Sciatic nerve (tissue), 2 donors: ENCODE results near the gene TTC33. TPM values are rescaled to one million over a fixed set of nuclear protein-coding genes. Genes with fewer than 3 reads are reported as not detected.
"Not testable (repeated sequence)": the region's sequence is repeated elsewhere in the genome, so short reads cannot be mapped to it uniquely, and the experiment has no call there.

ENCODE experiments used
- ATAC-seq: fragments of 200-7000 bp; cut with Tn5 transposase; one replicate; pipeline ENCODE4 v1.9.1; 2020; ENCODE audit warnings: mild to moderate bottlenecking, moderate library complexity
- DNase-seq: peaks from one replicate; pipeline ENCODE4 v3.0.0-alpha.2; 2020; ENCODE audit warnings: low spot score
- intact Hi-C: fragments of 100-400 bp; cut with DNase I; formaldehyde crosslinking; loops from one replicate; pipeline ENCODE4 v1.14.2; 2022
- total RNA-seq: library from RNA; stranded (reverse); fragmentation: NEBNext Ultra II Directional; extraction: Animal tissue kit (Norgen Biotek cat#: 25700); gene quantifications from one replicate; pipeline ENCODE4 v1.2.1, GENCODE V29; 2021
- donor health status: DM: no; HTN: no; CAD: no.
- donor health status: DM: no; HTN: no; CAD: no.

Gene TTC33
- total RNA-seq, 1 donor from 2014 or later, result 20.1 TPM

GRCh38 chr5:40669606-40670390 lies 86.0 kb downstream of the TTC33 start:
- intact Hi-C loops, result no loop called here
- DNase-seq (no peak), ATAC-seq (no peak)

DNA sequence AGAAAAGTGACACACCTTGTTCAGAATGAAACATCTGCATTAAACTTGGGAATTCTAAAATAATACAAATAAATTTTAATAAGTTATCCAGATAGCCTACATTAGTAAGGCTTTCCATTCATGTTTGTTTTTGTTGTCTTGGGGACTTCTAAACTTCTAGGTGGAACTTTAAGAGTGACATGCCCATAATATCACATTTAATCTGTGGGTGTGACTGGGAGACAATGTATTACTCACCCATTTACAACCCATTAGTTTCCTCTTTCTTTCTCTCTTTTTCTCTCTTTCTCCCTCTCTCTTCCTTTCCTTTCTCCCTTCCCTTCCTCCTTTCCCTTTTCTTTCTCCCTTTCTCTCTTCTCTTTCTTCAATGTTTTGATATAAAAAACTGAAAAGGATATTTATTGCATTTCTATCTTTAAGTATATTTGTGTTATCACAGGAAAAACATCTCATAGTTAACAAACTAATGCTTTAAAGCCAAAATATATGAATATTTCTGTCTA lies 88.5 kb downstream of the TTC33 start:
- intact Hi-C loops, result no loop called here
- ATAC-seq (no peak), DNase-seq (no peak)

DNA sequence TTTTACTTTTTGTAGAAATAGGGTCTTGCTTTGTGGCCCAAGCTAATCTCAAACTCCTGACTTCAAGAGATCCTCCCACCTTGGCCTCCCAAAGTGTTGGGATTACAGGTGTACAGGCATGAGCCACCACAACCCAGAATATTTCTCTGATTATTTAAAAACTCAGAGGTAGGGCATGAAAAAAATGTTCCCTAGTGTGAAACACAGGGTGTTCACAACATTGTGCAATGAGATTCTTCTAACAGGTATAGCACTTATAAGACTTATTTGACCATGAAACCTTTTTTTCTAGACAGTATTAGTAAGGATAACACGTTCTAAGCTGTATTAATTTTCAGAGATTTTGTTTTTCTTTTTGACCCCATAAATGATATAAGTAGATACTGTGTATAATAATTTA lies 89.1 kb downstream of the TTC33 start:
- intact Hi-C loops, result no loop called here
- ATAC-seq (no peak), DNase-seq (no peak)

DNA sequence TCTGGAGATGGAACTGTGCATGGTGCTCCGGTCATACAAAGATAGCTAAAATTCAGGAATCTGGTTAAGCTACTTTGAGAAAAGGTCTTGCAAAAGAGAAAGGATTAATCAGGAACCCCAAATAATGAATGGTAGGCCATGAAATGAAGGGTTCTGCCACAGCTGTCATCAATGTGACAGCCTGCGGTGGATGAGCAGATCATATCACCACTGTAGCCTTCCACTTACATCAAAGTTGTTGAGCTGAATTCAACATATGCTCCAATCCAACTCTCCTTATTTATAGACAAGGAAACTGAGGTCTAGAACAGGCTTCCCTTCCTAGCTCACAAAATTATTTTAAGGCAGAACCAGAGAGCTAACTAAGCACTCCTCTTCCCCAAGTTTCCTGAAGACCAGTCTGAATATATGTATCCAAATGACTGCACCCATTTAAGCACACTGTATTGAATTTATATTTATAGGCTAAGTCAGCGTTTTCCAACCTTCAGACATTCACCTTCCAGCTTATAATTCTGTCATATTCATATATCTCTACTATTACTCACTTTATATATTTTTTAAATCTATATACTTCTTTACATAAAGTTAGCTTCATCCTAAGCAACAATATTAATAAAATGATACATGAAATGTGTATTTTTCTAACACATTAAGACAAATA lies 90.0 kb downstream of the TTC33 start:
- intact Hi-C loops, result no loop called here
- no peak for ATAC-seq
- no peak for DNase-seq

DNA sequence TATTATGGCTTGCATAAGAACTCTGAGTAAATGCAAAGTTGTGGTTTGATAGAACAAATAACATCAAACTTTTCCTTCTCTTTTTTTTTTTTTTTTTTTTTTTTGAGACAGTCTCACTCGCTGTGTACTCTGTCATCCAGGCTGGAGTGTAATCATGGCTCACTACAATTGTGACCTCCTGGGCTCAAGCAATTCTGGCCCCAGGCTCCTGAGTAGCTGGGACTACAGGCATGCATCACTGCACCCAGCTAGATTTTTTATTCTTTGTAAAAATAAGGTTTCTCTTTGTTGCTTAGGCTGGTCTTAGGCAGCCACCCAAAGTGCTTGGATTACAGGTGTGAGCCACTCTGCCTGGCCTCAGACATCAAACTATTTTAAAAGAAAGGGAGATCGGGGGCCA lies 95.0 kb downstream of the TTC33 start:
- intact Hi-C loops, result no loop called here
- no peak for DNase-seq
- ATAC-seq, result no peak

- intact Hi-C loops, result no loop called here
- DNase-seq, result no peak
- ATAC-seq, result no peak
These were observed 99.0 kb downstream of the TTC33 start for GRCh38 chr5:40656766-40657165.

DNA sequence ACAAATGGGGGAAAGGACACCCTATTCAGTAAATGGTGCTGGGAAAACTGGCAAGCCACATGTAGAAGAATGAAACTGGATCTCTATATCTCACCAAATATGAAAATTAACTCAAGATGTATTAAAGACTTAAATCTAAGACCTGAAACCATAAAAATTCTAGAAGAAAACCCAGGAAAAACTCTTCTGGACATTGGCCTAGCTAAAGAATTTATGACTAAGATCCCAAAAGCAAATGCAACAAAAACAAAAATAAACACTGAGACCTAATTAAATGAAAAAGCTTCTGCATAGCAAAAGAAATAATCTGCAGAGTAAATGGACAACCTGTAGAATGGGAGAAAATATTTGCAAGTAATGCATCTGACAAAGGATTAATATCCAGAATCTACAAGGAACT lies 99.7 kb downstream of the TTC33 start:
- ATAC-seq, intact Hi-C loops, DNase-seq: not testable (repeated sequence)

GRCh38 chr5:40655138-40655537 lies 100.6 kb downstream of the TTC33 start:
- no peak for ATAC-seq
- no peak for DNase-seq
- intact Hi-C loops, result no loop called here

DNA sequence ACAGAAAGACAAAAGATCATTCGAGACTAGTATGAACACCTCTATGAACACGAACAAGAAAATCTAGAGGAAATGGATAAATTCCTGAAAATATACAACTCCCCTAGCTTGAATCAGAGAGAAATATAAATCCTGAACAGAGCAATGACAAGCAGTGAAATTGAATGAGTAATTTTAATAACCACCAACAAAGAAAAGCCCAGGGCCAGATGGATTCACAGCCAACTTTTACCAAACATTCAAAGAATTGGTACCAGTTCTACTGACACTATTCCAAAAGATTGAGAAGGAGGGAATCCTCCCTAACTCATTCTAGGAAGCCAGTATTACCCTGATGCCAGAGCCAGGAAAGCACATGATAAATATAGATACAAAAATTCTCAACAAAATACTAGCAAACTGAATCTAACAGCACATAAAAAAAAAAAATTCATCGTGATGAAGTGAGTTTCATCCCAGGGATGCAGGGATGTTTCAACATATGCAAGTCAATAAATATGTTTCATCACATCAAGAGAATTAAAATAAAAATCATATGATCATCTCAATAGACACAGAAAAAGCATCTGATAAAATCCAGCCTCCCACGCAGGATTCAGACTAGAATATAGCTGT lies 101.3 kb downstream of the TTC33 start:
- intact Hi-C loops, result no loop called here
- DNase-seq (no peak), ATAC-seq (no peak)

DNA sequence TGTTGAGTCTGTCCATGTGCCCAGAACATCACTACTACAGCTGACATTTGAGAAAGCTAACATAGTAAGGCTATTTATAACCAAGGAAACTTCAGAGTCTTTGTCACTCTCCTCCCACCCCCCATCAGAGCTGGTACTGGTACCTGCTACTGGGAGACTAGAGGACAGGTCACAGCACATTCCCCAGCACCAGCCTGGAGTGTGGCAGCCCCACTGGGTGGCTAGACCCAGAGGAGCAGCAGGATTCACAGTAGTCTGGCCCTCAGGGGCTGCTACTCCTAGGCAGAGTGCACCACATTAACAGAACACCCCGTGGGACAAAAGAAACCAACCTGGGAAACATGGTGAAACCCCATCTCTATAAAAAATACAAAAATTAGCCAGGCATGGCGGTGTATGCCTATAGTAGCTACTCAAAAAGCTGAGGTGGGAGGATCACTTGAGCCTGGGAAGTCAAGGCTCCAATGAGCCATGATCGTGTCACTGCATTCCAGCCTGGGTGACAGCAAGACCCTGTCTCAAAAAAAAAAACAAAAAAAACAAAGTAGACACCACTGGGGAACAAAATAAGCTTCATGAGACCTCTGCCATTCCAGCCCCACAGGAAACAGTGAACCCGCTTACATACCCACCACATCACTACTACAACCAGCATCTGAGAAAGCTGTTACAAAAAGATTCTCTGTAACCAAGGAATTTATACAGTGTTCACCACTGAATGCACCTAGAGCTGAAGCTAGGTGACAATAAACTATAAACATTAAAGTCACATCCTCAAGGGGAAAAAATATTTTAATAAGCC lies 102.3 kb downstream of the TTC33 start:
- intact Hi-C loops, result no loop called here
- no peak for ATAC-seq
- DNase-seq, result no peak

GRCh38 chr5:40652441-40653220 lies 103.1 kb downstream of the TTC33 start:
- intact Hi-C loops, result no loop called here
- DNase-seq, result no peak
- no peak for ATAC-seq

GRCh38 chr5:40651201-40651600 lies 104.6 kb downstream of the TTC33 start:
- DNase-seq (no peak), ATAC-seq (no peak)
- intact Hi-C loops, result no loop called here

DNA sequence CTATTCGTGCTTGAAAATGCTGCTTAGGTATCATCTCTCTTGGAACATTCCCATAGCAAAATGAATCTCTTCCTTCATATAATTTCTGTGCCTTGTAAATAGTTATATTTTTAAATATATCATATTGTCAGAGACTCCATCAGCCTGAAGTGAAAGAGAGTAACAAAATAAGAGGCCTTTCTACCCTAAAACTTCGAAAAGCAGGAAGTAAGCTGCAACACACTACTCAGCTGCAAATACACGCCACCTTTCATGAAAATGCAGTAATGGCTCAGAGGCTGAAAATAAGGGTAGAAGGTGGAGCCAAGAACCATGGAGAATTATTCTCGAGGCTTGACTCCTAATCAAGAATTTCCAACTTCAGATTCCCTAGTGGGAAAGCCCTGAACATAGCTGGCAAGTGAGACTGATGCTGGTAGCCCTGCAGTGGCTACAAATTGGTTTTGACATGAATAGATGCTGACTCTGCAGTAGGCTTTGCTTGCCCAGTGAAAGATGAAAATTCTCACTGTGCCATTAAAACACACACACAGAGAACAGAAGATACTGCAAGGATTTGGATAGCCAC lies 106.2 kb downstream of the TTC33 start:
- no peak for ATAC-seq
- intact Hi-C loops, result no loop called here
- DNase-seq, result no peak

DNA sequence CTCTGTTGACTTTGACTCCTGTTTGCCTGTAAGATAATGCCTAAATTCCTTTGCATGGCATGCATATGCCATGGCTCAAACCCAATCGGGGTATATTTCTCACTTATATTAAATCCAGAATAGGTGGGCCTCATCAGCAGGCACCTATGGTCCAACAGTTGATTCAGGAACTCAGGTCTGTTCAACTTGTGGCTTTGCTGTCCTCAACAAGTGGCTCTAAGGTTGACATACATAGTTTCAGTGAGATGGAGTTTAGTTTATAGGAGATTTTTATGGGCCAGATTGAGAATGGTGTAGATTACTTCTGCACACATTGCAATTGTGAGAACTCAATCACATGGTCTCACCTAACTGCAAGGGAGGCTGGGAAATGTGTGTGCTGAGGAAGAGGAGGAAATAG lies 107.6 kb downstream of the TTC33 start:
- no peak for DNase-seq
- ATAC-seq, result no peak
- intact Hi-C loops, result no loop called here

DNA sequence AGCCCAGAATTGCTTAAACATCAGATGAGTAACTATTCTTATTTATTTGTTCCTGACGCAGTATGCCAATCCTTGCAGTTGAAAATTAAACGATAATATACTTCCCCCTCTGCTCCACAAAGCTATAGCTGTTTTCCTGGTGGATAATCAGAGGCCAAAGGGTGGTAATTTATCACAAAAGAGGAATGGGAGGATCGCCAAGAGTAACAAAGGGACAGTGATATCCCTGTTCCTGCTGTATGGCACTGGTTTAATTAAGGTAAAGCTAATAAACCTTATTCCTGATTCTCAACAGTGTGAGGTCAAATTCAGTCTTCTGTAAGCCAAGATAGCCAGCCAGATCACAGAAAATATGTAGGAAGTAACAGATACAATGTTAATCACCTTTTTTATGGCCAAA lies 109.5 kb downstream of the TTC33 start:
- DNase-seq, result no peak
- intact Hi-C loops, result no loop called here
- ATAC-seq, result no peak

DNA sequence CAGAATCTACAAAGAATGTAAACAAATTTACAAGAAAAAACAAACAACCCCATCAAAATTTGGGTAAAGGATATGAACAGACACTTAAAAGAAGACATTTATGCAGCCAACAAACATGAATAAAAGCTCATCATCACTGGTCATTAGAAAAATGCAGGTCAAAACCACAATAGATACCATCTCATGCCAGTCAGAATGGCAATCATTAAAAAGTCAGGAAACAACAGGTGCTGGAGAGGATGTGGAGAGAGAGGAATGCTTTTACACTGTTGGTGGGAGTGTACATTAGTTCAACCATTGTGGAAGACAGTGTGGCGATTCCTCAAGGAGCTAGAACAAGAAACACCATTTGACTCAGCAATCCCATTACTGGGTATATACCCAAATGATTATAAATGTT lies 116.2 kb downstream of the TTC33 start:
- ATAC-seq, intact Hi-C loops, DNase-seq: not testable (repeated sequence)

GRCh38 chr5:40634593-40634992 lies 121.2 kb downstream of the TTC33 start:
- no peak for DNase-seq
- intact Hi-C loops, result no loop called here
- ATAC-seq, result no peak

GRCh38 chr5:40634154-40634553 lies 121.6 kb downstream of the TTC33 start:
- no peak for DNase-seq
- ATAC-seq, result no peak
- intact Hi-C loops, result no loop called here
